RWPE2 (cell line): ENCODE measurements around the gene NF1.

Experiments used
- ATAC-seq: fragments of 200-7000 bp; cut with Tn5 transposase; 3 replicates; pipeline ENCODE4 v1.9.1; 2021; ENCODE audit warnings: low read depth
- DNase-seq: peaks from one replicate; pipeline ENCODE4 v3.0.0-alpha.2; 2020; ENCODE audit warnings: low spot score
- H3K27ac ChIP-seq: fragments of 450-650 bp; 2 replicates; pipeline ENCODE4 v1.5.1; 2017; ENCODE audit warnings: mild to moderate bottlenecking; ENCODE audit not compliant: poor library complexity, severe bottlenecking
- H3K27me3 ChIP-seq: fragments of 250-450 bp; sonication (Bioruptor Pico); 2 replicates; pipeline ENCODE4 v1.5.1; 2021; ENCODE audit warnings: mild to moderate bottlenecking, moderate library complexity; ENCODE audit not compliant: insufficient read depth, poor library complexity, severe bottlenecking
- H3K36me3 ChIP-seq: fragments of 250-450 bp; sonication (Bioruptor Pico); 2 replicates; pipeline ENCODE4 v1.5.1; 2020; ENCODE audit warnings: low read depth, mild to moderate bottlenecking, moderate library complexity
- H3K4me1 ChIP-seq: fragments of 250-450 bp; sonication (Bioruptor Pico); 2 replicates; pipeline ENCODE4 v1.5.1; 2021; ENCODE audit warnings: mild to moderate bottlenecking, moderate library complexity; ENCODE audit not compliant: insufficient read depth, poor library complexity, severe bottlenecking
- H3K4me3 ChIP-seq: fragments of 250-450 bp; sonication (Bioruptor Pico); 2 replicates; pipeline ENCODE4 v1.5.1; 2021; ENCODE audit warnings: mild to moderate bottlenecking, moderate library complexity; ENCODE audit not compliant: severe bottlenecking
- H3K9me3 ChIP-seq: fragments of 250-450 bp; sonication (Bioruptor Pico); 2 replicates; pipeline ENCODE4 v1.5.1; 2021; ENCODE audit warnings: mild to moderate bottlenecking, moderate library complexity; ENCODE audit not compliant: severe bottlenecking
- TF ChIP-seq, protein P1 (sequence below): fragments of 450-650 bp; IDR thresholded peaks from one replicate; pipeline ENCODE4 v1.5.1; 2017; ENCODE audit warnings: mild to moderate bottlenecking, moderate library complexity; ENCODE audit not compliant: poor library complexity, severe bottlenecking

The NF1 gene

DNA sequence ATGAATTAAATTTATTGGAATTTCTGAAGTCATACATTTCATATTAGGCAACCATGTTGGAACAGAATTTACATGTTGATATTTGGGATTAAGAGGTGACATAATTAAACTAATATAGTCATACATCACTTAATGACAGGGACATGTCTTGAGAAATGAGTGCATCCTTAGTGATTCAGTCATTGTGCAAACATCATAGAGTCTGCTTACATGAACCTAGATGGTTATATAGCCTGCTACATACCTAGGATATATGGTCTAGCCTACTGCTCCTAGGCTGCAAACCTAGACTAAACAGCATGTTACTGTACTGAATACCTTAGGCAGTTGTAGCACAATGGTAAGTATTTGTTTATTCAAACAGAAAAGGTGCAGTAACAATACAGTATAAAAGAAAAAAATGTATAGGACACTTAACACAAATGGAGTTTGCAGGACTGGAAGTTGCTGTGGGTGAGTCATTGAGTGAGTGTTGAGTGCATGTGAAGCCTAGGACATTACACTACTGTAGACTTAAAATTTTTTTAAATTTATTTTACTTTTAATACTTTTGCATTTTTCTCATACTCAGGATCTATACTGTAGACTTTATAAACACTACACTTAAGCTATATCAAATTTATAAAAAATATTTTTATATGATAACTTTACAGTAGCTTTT is 116.7 kb downstream of the NF1 start:
- TF ChIP-seq, protein P1, sequence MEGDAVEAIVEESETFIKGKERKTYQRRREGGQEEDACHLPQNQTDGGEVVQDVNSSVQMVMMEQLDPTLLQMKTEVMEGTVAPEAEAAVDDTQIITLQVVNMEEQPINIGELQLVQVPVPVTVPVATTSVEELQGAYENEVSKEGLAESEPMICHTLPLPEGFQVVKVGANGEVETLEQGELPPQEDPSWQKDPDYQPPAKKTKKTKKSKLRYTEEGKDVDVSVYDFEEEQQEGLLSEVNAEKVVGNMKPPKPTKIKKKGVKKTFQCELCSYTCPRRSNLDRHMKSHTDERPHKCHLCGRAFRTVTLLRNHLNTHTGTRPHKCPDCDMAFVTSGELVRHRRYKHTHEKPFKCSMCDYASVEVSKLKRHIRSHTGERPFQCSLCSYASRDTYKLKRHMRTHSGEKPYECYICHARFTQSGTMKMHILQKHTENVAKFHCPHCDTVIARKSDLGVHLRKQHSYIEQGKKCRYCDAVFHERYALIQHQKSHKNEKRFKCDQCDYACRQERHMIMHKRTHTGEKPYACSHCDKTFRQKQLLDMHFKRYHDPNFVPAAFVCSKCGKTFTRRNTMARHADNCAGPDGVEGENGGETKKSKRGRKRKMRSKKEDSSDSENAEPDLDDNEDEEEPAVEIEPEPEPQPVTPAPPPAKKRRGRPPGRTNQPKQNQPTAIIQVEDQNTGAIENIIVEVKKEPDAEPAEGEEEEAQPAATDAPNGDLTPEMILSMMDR: no peak
- H3K36me3 ChIP-seq: peaks cover 46% of the 10 kb centered on the region
- peak; percentile 63 for ATAC-seq
- H3K27me3 ChIP-seq: no peaks in the 10 kb centered on the region
- no peak for DNase-seq
- peaks cover 11% of the 10 kb centered on the region for H3K4me1 ChIP-seq
- H3K9me3 ChIP-seq: no peaks in the 10 kb centered on the region
- no peak overlapping the region for H3K4me3 ChIP-seq
- H3K27ac ChIP-seq: peak overlapping the region; percentile 6

DNA sequence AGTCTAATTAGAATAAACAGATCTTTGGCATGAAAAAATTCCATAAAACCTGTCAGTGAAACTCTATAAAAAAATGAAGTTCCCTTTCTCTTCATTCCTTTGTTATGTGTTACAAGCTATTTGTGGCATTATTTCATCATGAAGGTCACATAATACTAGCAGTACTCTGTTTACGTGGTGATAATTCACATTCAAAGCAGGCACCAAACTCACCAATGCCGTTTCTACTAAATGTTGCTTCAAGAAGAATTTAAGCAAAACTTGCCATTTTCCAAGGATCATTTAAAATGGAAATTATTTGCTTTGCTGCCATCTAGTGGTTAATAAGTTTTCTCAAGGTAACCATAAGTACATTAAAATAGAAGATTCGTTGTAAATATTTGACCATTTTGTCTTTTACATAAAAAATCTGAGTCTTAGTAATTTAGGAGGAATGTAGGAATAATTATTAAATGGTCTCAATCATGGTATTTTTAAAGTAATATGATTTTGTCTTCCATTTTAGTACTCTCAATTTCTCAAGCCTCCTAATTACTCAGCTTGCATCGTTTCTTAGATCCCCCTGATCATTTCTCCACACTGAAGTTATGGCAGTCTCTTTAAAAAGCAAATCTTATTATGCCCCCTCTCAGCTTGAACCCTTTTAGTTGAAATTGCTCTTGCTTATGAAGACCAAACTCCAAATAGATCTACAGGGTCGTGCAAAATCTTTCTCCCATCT is 121.4 kb downstream of the NF1 start:
- Histone ChIP-seq H3K4me1 (peaks cover 4% of the 10 kb centered on the region), H3K4me3 (no peak overlapping the region), H3K9me3 (no peaks in the 10 kb centered on the region), H3K27ac (no peak overlapping the region), H3K27me3 (no peaks in the 10 kb centered on the region), H3K36me3 (peaks cover 65% of the 10 kb centered on the region)
- ATAC-seq (no peak), DNase-seq (no peak)
- TF ChIP-seq, protein P1: peak; percentile 74

DNA sequence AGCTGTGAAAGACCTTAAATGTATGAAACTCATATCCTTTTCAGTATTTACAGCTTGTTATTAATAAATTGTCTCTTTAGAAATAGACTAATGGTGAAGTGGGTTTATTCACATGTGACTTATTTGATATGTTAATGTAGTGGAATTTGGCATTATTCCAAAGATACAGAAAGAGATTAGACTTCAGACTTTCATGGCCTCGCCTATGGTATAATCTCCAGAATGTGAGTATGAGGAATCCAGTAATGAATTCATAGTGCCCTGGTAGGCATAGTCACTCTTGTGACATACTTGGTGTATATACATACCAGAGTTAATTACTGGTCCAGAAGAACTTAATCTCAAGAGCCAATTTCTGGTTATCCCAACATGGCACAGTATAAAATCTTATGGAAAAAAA is 129.6 kb downstream of the NF1 start:
- ATAC-seq (no peak), DNase-seq (no peak)
- TF ChIP-seq, protein P1: no peak
- Histone ChIP-seq H3K27me3 (no peaks in the 10 kb centered on the region), H3K36me3 (peaks cover 78% of the 10 kb centered on the region), H3K4me1 (no peaks in the 10 kb centered on the region), H3K4me3 (no peak overlapping the region), H3K9me3 (no peaks in the 10 kb centered on the region), H3K27ac (no peak overlapping the region)

DNA sequence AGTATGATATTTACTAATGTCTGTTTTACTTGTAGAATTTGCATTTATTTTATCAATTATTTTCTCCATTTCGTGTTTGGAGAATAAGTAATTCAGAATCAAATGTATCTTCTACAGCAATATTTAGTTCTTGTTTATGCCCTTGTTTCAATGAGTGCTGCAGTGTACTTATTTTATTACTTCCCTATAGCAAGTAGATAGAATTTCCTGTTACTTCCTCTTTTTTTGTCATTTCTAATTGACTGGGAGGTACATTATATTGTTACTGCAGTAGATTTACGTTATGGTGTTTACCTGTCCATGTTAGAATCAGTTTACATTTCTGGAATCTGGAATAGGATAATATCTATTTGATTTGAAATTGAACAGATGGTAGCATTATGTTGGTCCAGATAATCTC is 131.1 kb downstream of the NF1 start:
- no peaks in the 10 kb centered on the region for H3K4me1 ChIP-seq
- no peak overlapping the region for H3K4me3 ChIP-seq
- H3K27ac ChIP-seq: no peak overlapping the region
- DNase-seq: no peak
- peaks cover 78% of the 10 kb centered on the region for H3K36me3 ChIP-seq
- TF ChIP-seq, protein P1: no peak
- no peaks in the 10 kb centered on the region for H3K9me3 ChIP-seq
- no peak for ATAC-seq
- H3K27me3 ChIP-seq: no peaks in the 10 kb centered on the region

- DNase-seq (no peak), ATAC-seq (no peak)
- TF ChIP-seq, protein P1: no peak
- no peak overlapping the region for H3K27ac ChIP-seq
- no peak overlapping the region for H3K4me3 ChIP-seq
- H3K9me3 ChIP-seq: no peaks in the 10 kb centered on the region
- no peaks in the 10 kb centered on the region for H3K27me3 ChIP-seq
- H3K36me3 ChIP-seq: peaks cover 78% of the 10 kb centered on the region
- H3K4me1 ChIP-seq: no peaks in the 10 kb centered on the region
These were observed 131.6 kb downstream of the NF1 start for GRCh38 chr17:31226373-31226772.
